Right cardiac atrium (tissue), 5 donors: ENCODE results near the gene GABPB1. TPM values are rescaled to one million over a fixed set of nuclear protein-coding genes. Genes with fewer than 3 reads are reported as not detected.
A peak's percentile ranks its signal among the peaks of the same experiment; 100 is the strongest.
"Not testable (repeated sequence)": the region's sequence is repeated elsewhere in the genome, so short reads cannot be mapped to it uniquely, and the experiment has no call there.

ENCODE experiments used
- ATAC-seq, 2 donors: fragments of 200-7000 bp; cut with Tn5 transposase; one replicate each; pipeline versions ENCODE4 v1.8.0 to v1.9.1; 2020; ENCODE audit warnings: moderate library complexity in 2 of 2, mild to moderate bottlenecking in 1 of 2
- DNase-seq, 3 donors: peaks; one replicate each; pipeline ENCODE4 v3.0.0-alpha.2; 2020
- H3K27ac ChIP-seq: one replicate; pipeline ENCODE4 v1.5.1; 2013; ENCODE audit warnings: mild to moderate bottlenecking, low read length, control low read depth, moderate library complexity
- H3K27me3 ChIP-seq: one replicate; pipeline ENCODE4 v1.6.1; 2013; ENCODE audit not compliant: control insufficient read depth, insufficient read depth
- H3K4me1 ChIP-seq: one replicate; pipeline ENCODE4 v1.6.1; 2013; ENCODE audit warnings: low read length; ENCODE audit not compliant: control insufficient read depth, insufficient read depth
- H3K4me3 ChIP-seq: one replicate; pipeline ENCODE4 v1.5.1; 2013; ENCODE audit warnings: low read length, control low read depth
- H3K9me3 ChIP-seq: one replicate; pipeline ENCODE4 v1.6.1; 2013; ENCODE audit warnings: low read length; ENCODE audit not compliant: control insufficient read depth
- WGBS: extraction: QIAGEN DNeasy Blood & Tissue Kit; methylation state at CpG from one replicate; pipeline ENCODE4 v1.1.7; 2013; 5-methylcytosine and 5-hydroxymethylcytosine counted together
- intact Hi-C, 4 donors: fragments of 100-400 bp; cut with DNase I; formaldehyde crosslinking; loops; one replicate each; pipeline versions ENCODE4 v1.11.0 to v1.14.0; 2022 to 2023
- long read RNA-seq, 4 donors: library from polyadenylated mRNA; unstranded; transcript quantifications; one replicate each; pipeline ENCODE4 v2.0.0, GENCODE V29; 2020 to 2021
- polyA plus RNA-seq: library from polyadenylated mRNA; stranded (reverse); fragments of 200-250 nt; gene quantifications from one replicate; pipeline ENCODE4 v1.2.3, GENCODE V29; 2013
- total RNA-seq, 4 donors: library from RNA; stranded (reverse); fragmentation: NEBNext Ultra II Directional; extraction: Animal tissue kit (Norgen Biotek cat#: 25700); gene quantifications; one replicate each; pipeline ENCODE4 v1.2.1, GENCODE V29; 2021
- donor health status: healthy with polysubstance abuse.
- donor health status: DM: no; HTN: yes; CAD: no.
- donor health status: DM: no; HTN: no; CAD: no.
- donor health status: DM: no; HTN: yes; CAD: no; lungs with severe emphysema.
- donor health status: DM: yes; HTN: yes; CAD: no.

Gene GABPB1
- total RNA-seq (10 to 100 TPM in 3 of 4 donors, 1 to 10 TPM in 1; 9.6 to 11.2 (median 10.6) TPM), polyA plus RNA-seq (5.2 TPM)
- long read RNA-seq, donor 1, full-length matches to known transcripts, result 18 of 23 reads
- long read RNA-seq, donor 1, partial matches to known transcripts, result 0 of 23 reads
- long read RNA-seq, donor 1, other reads (novel, unspliced or antisense), result 5 of 23 reads
- long read RNA-seq, donor 2, full-length matches to known transcripts, result 6 of 6 reads
- long read RNA-seq, donor 2, partial matches to known transcripts, result 0 of 6 reads
- long read RNA-seq, donor 2, other reads (novel, unspliced or antisense), result 0 of 6 reads
- long read RNA-seq, donor 3, full-length matches to known transcripts, result 43 of 50 reads
- long read RNA-seq, donor 3, partial matches to known transcripts, result 0 of 50 reads
- long read RNA-seq, donor 3, other reads (novel, unspliced or antisense), result 7 of 50 reads
- long read RNA-seq, donor 4, full-length matches to known transcripts, result 6 of 6 reads
- long read RNA-seq, donor 4, partial matches to known transcripts, result 0 of 6 reads
- long read RNA-seq, donor 4, other reads (novel, unspliced or antisense), result 0 of 6 reads

DNA sequence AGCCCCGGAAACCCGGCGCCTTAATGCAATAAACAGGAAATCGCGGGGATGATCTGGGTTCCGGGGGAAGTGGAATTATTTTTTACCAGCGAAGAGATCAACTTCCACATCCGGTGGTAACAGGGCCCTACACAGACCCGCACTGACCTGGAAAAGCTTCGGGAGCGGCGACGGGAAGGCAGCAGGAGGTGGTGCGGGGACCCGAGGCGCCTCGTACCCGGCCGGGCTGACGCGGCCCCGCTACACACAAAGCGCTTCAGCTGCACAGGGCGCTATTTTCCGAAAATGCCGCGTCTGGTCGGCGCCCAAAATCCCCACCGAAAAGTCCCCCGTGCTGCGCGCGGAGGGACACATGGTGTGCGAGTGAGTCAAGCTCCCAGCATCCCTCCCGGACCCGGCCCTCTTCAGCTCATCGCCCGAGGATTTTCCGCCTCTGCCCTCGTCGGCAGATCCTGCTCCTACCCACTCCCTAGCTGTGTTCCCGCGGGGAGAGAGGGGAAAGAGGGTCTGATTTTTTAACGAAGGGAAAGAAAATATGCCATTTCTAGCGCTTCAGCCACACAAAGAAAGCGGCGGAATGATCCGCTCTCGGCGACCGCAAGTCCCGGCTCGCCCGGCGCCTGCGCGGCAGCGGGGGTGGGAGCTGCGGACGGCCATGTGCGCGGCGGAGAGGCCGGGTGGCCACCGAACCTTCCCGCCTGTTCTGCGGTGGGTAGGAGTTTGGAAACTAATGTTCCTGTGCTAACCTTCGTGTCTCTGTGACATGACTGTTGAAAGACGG is at the start of gene GABPB1:
GABPB1 (minus strand) TSS at position 361 of the 781 bp plus-strand sequence. CDS start 45,400 bp downstream, outside the sequence.
- intact Hi-C loops, result no loop called here
- peak within 1 kb of the TSS; percentile 93 for H3K4me3 ChIP-seq
- no peaks in the 10 kb centered on the region for H3K27me3 ChIP-seq
- H3K4me1 ChIP-seq, result peaks cover 10% of the 10 kb centered on the region
- peak; percentile 89 to 93 for ATAC-seq
- peak within 1 kb of the TSS; percentile 95 for H3K27ac ChIP-seq
- WGBS, result under 1% methylated on average over 70 of the region's 70 CpGs
- H3K9me3 ChIP-seq, result no peaks in the 10 kb centered on the region
- peak; percentile 89 to 95 (median 93) for DNase-seq

DNA sequence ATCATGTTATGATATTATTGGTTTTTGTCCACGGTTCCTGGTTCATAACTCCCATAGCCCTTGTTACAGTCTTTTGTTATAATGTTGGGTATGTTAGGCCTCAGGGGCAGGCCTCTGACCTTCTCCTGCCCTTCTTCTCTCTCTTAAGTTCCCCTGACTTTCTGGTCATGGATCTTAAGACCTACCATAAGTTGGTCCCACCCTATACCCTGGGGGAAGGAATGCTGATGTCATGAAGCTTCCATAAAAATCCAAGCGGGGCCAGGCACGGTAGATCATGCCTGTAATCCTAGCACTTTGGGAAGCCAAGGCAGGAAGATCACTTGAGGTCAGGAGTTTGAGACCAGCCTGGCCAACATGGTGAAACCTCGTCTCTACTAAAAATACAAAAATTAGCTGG is 36.6 kb upstream of the GABPB1 start:
- intact Hi-C loops, H3K4me1 ChIP-seq: not testable (repeated sequence)
- 82% methylated on average over 4 of the region's 4 CpGs for WGBS

GRCh38 chr15:50390554-50391264 is 35.7 kb upstream of the GABPB1 start:
- ATAC-seq, result no peak
- H3K4me3 ChIP-seq, result no peak overlapping the region
- DNase-seq, result no peak
- 53% methylated on average over 4 of the region's 4 CpGs for WGBS
- no peaks in the 10 kb centered on the region for H3K27me3 ChIP-seq
- H3K4me1 ChIP-seq, result no peaks in the 10 kb centered on the region
- H3K9me3 ChIP-seq, result no peaks in the 10 kb centered on the region
- no peak overlapping the region for H3K27ac ChIP-seq
- intact Hi-C loops, result no loop called here

More for the DNA sequence above, 36.6 kb upstream of the GABPB1 start:
- H3K27me3 ChIP-seq, H3K27ac ChIP-seq, H3K4me3 ChIP-seq, H3K9me3 ChIP-seq, ATAC-seq, DNase-seq: not testable (repeated sequence)

- ATAC-seq, intact Hi-C loops, H3K9me3 ChIP-seq, H3K4me1 ChIP-seq, H3K4me3 ChIP-seq, DNase-seq, H3K27ac ChIP-seq, H3K27me3 ChIP-seq: not testable (repeated sequence)
- 74% methylated on average over 5 of the region's 5 CpGs for WGBS
These were observed 27.4 kb upstream of the GABPB1 start for GRCh38 chr15:50382408-50382807.

- Histone ChIP-seq H3K9me3 (no peaks in the 10 kb centered on the region), H3K27me3 (no peaks in the 10 kb centered on the region), H3K27ac (no peak overlapping the region), H3K4me1 (no peaks in the 10 kb centered on the region), H3K4me3 (no peak overlapping the region)
- 55% methylated on average over 1 of the region's 1 CpG for WGBS
- DNase-seq, result no peak
- no peak for ATAC-seq
- intact Hi-C loops, result no loop called here
These were observed 26.4 kb upstream of the GABPB1 start for GRCh38 chr15:50381438-50381837.

DNA sequence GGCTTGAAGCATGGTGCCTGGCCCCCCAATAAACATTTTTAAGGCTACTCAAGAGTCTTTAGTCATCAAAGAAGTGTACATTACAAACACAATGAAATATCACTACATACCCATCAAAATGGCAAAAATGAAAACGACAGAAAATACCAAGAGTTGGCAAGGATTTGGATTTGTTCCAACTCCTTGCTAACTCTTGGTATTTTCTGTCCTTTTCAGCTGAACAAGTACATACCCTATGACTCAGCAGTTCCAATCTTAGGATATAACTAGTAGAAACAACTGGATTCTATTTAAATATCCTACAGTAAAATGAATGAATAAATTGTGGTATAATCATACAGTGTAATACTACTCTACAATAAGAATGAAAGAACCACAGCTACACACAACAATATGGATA is 25.1 kb upstream of the GABPB1 start:
- H3K4me1 ChIP-seq, result no peaks in the 10 kb centered on the region
- no peak overlapping the region for H3K27ac ChIP-seq
- intact Hi-C loops, result no loop called here
- DNase-seq (no peak), ATAC-seq (no peak)
- no peak overlapping the region for H3K4me3 ChIP-seq
- H3K9me3 ChIP-seq, result no peaks in the 10 kb centered on the region
- 55% methylated on average over 1 of the region's 1 CpG for WGBS
- no peaks in the 10 kb centered on the region for H3K27me3 ChIP-seq

- H3K27me3 ChIP-seq, H3K4me3 ChIP-seq, ATAC-seq, H3K27ac ChIP-seq, H3K9me3 ChIP-seq, DNase-seq, intact Hi-C loops, H3K4me1 ChIP-seq: not testable (repeated sequence)
- 96% methylated on average over 7 of the region's 7 CpGs for WGBS
These were observed 24.4 kb upstream of the GABPB1 start for GRCh38 chr15:50379413-50379812.

GRCh38 chr15:50378776-50379175 is 23.8 kb upstream of the GABPB1 start:
- 98% methylated on average over 1 of the region's 1 CpG for WGBS
- DNase-seq (no peak), ATAC-seq (no peak)
- intact Hi-C loops, result no loop called here
- no peak overlapping the region for H3K27ac ChIP-seq
- H3K4me1 ChIP-seq, result no peaks in the 10 kb centered on the region
- H3K27me3 ChIP-seq, result no peaks in the 10 kb centered on the region
- H3K9me3 ChIP-seq, result no peaks in the 10 kb centered on the region
- no peak overlapping the region for H3K4me3 ChIP-seq

DNA sequence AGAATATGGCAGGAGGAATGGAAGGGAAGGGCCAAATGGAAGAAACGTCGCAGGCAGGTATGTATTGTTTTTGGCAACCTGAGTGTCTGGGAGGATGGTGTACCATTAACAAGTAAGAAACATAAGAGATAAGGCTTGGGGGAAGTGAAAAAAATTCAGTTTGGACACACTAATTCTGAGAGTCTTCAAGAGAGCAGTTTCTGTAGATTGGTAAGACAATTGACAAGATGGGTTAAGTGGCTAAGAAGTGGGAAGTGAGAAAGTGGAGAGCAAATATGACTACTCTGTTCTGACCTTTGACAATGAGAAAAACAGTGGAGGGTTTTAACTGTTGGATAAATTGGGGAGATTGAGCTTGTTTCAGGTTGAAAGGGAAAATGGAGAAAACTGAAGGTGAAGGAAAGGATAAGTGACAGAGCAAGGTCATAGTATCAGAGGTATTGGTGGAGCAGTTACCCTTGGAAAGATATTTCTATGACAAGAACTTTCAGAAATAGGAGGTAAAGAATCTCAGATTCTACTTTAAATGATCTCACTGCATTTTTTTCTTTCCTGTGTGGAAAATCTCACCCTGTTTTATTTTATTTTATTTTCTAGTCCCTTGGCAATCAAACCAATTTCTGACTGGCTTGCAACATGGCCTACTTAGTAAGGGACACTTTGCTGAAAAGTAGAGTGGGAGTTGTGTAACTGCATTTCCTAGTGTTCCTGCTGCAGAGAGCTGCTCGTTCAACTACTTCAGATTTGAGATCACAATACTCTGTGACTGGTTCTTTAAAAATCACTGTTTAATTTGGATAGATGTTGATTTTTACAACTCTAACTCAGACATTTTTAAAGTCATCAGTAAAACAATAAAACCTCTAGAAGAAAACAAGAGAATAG is 23.1 kb upstream of the GABPB1 start:
- DNase-seq (no peak), ATAC-seq (no peak)
- WGBS, result 56% methylated on average over 3 of the region's 3 CpGs
- intact Hi-C loops, result no loop called here
- H3K9me3 ChIP-seq, result no peaks in the 10 kb centered on the region
- H3K27me3 ChIP-seq, result no peaks in the 10 kb centered on the region
- no peaks in the 10 kb centered on the region for H3K4me1 ChIP-seq
- no peak overlapping the region for H3K4me3 ChIP-seq
- H3K27ac ChIP-seq, result no peak overlapping the region

DNA sequence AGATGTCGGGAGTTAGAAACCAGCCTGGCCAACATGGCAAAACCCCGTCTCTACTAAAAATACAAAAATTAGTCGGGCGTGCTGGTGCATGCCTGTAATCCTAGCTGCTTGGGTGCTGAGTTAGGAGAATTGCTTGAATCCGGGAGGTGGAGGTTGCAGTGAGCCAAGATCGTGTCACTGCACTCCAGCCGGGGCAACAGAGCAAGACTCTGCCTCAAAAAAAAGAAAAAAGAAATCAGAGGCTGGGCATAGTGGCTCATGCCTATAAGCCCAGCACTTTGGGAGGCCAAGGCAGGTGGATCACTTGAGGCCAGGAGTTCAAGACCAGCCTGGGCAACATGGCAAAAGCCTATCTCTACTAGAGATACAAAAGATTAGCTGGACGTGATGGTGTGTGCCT is 14.6 kb upstream of the GABPB1 start:
- WGBS, result 92% methylated on average over 8 of the region's 8 CpGs
- H3K27me3 ChIP-seq, DNase-seq, H3K4me1 ChIP-seq, H3K27ac ChIP-seq, ATAC-seq, intact Hi-C loops, H3K4me3 ChIP-seq, H3K9me3 ChIP-seq: not testable (repeated sequence)
